SK-MEL-5 (cell line): ENCODE measurements around the gene GFY. TPM values are rescaled to one million over a fixed set of nuclear protein-coding genes. Genes with fewer than 3 reads are reported as not detected.
A peak's percentile ranks its signal among the peaks of the same experiment; 100 is the strongest.

ENCODE experiments used
- DNase-seq: peaks from one replicate; pipeline ENCODE4 v3.0.0-alpha.2; 2016; ENCODE audit warnings: low read depth, low spot score
- in situ Hi-C: cut with HindIII; loops from 2 replicates; pipeline ENCODE4 v1.10.0; 2016; ENCODE audit warnings: low sequenced_read_pairs, high pct_unique_total_duplicates, low pct_unique_long_range_greater_than_20kb
- total RNA-seq: library from RNA; depleted of rRNA; stranded (reverse); fragments of >200 nt; shearing (Covaris generic); gene quantifications from 2 replicates; pipeline ENCODE4 v1.2.3, GENCODE V29; 2014; rRNA removed

The GFY gene
- total RNA-seq, 1 experiment from 2014 or later = not detected

- peak; percentile 57 for DNase-seq
- in situ Hi-C loops = no loop called here
These were observed 48.8 kb downstream of the GFY start, which contains the start of gene FLT3LG for GRCh38 chr19:49473868-49474541. TSS of gene FLT3LG (plus strand) at chr19:49474215. CDS start at chr19:49474640, 425 bp downstream.

GRCh38 chr19:49474542-49474924 lies 49.3 kb downstream of the GFY start:
- in situ Hi-C loops = no loop called here
- DNase-seq = no peak

- DNase-seq = no peak
- in situ Hi-C loops = no loop called here
These were observed 50.2 kb downstream of the GFY start for GRCh38 chr19:49475191-49475917.

- peak; percentile 77 for DNase-seq
- in situ Hi-C loops = no loop called here
These were observed 51.0 kb downstream of the GFY start for GRCh38 chr19:49475995-49476880.

Other genes starting within 250 kb of the GFY start
- 0.05 TPM in 1 of 2 replicates, not detected in the other for gene SLC6A16, start 100.2 kb upstream of the GFY start, total RNA-seq
- gene CD37, start 90.0 kb upstream of the GFY start, total RNA-seq = not detected in 2 replicates
- 15.0 and 17.4 TPM in 2 replicates for gene TEAD2, start 63.0 kb upstream of the GFY start, total RNA-seq
- 0.53 and 0.59 TPM in 2 replicates for gene DKKL1, start 61.5 kb upstream of the GFY start, total RNA-seq
- 0.19 TPM in 1 of 2 replicates, not detected in the other for gene KASH5, start 37.1 kb upstream of the GFY start, total RNA-seq
- gene PTH2, start 1.9 kb upstream of the GFY start, total RNA-seq = not detected in 2 replicates
- gene SLC17A7, start 16.1 kb downstream of the GFY start, total RNA-seq = 1.2 TPM in 2 replicates
- gene PIH1D1, start 26.4 kb downstream of the GFY start, total RNA-seq = 60.8 and 64.1 TPM in 2 replicates
- gene ALDH16A1, start 27.8 kb downstream of the GFY start, total RNA-seq = 15.1 and 16.7 TPM in 2 replicates
- 0.27 and 0.37 TPM in 2 replicates for gene FLT3LG, start 48.8 kb downstream of the GFY start, total RNA-seq
- gene RPL13A, start 62.2 kb downstream of the GFY start, total RNA-seq = 3,128 and 3,479 TPM in 2 replicates
- gene RPS11, start 71.0 kb downstream of the GFY start, total RNA-seq = 2,119 and 2,380 TPM in 2 replicates
- 0.69 and 3.1 TPM in 2 replicates for gene FCGRT, start 87.3 kb downstream of the GFY start, total RNA-seq
- gene RCN3, start 102.6 kb downstream of the GFY start, total RNA-seq = 0.90 and 1.8 TPM in 2 replicates
- 38.4 and 46.5 TPM in 2 replicates for gene NOSIP, start 155.2 kb downstream of the GFY start, total RNA-seq
- gene PRRG2, start 155.9 kb downstream of the GFY start, total RNA-seq = 0.98 and 6.8 TPM in 2 replicates
- 0.87 and 1.8 TPM in 2 replicates for gene PRR12, start 165.8 kb downstream of the GFY start, total RNA-seq
- gene RRAS, start 214.8 kb downstream of the GFY start, total RNA-seq = 4.1 and 4.4 TPM in 2 replicates
- gene SCAF1, start 216.8 kb downstream of the GFY start, total RNA-seq = 6.2 and 8.2 TPM in 2 replicates
- gene IRF3, start 240.5 kb downstream of the GFY start, total RNA-seq = 23.3 and 27.6 TPM in 2 replicates
- gene BCL2L12, start 240.5 kb downstream of the GFY start, total RNA-seq = 3.1 and 5.3 TPM in 2 replicates